Measurements from ENCODE around the gene RNASE7.

Gene RNASE7

DNA sequence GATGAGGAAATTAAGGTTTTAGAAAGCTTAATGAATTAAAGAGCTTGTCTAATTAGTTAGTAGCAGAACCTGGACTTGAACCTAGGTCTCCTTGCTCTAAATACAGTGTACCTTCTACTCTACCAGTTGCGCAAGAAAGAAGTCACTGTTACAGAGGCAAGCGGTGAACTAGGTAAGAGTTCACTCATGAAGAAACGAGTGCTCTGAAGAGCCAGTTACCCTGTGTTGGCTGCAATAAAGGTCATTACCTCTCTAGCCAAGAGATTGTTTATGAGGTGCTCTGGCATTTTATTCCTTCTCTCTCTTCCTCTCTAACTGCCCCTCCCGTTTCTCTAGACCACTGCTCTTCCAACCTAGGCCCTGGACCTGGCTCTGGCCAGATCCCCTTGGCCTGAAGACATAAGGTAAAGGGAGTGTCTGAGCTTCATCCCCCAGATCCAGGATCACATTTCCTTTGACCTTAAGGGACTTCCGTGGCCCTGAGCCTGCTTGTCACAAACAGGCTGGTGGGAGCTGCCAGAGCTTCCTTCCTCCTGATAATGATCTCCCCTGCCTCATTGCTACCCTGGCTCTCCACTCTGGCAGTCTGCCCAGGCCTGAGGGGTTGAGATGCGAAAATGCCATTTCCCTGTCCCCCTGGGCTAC, 1.9 kb downstream of the RNASE7 start:
- DNase-seq: no peak

DNA sequence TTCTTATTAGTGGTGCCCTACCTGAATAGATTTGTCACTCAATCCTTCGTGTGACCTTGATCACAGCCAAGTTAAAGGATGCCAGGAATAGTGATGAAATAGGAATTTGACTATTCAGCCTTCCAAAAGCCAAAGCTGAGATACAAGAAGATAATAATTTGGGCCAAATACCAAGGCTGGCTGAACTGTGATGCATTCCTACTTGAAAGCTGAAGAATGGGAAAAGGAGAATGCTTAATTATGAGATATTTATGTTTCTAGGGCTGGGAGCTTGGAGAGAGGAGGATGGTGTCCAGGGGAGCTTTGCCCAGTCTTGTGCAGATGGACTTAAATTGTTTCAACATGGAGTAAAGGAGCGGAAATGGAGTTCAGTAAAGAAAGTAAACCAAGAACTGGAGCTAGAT, 5.2 kb downstream of the RNASE7 start:
- no peak for DNase-seq

DNA sequence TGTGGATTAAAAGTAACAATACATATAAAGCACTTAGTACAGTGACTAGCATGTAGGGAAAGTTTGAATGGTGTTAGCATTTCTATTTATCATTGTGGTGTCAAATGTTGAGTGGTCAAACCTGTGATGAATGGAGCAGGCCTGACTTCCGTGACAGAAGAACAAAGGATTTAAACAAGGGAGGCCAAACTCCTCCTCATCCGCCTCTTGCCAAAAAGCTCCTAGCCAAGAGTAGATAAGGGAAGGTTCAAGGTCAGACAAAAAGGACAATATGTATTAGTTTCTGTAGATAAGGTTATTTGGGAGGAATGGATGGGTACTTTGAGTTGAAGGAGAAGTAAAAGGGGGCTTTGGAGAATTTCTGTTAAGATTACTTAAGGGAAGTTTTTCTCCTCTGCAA, 6.5 kb downstream of the RNASE7 start:
- no peak for DNase-seq

DNA sequence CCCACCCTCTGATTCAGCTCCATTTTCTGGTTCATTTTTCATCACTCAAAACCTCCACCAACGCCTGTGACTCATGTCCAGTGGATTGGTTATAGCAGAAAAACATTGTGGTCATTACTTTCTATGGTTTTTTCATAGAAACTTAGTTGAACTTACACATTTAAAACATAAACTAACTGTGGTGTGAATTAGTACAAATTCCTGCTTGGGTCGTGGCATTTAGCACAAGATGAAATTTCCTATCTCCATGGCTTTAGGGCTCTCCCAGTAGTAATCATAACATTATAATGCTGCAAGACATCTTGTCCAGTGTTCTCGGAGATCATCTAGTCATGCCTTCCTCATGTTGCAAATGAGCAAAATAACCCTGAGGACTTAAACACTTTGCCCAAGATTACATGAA, 7.1 kb downstream of the RNASE7 start:
- no peak for DNase-seq

GRCh38 chr14:21050597-21050996, 8.4 kb downstream of the RNASE7 start:
- DNase-seq: no peak

DNA sequence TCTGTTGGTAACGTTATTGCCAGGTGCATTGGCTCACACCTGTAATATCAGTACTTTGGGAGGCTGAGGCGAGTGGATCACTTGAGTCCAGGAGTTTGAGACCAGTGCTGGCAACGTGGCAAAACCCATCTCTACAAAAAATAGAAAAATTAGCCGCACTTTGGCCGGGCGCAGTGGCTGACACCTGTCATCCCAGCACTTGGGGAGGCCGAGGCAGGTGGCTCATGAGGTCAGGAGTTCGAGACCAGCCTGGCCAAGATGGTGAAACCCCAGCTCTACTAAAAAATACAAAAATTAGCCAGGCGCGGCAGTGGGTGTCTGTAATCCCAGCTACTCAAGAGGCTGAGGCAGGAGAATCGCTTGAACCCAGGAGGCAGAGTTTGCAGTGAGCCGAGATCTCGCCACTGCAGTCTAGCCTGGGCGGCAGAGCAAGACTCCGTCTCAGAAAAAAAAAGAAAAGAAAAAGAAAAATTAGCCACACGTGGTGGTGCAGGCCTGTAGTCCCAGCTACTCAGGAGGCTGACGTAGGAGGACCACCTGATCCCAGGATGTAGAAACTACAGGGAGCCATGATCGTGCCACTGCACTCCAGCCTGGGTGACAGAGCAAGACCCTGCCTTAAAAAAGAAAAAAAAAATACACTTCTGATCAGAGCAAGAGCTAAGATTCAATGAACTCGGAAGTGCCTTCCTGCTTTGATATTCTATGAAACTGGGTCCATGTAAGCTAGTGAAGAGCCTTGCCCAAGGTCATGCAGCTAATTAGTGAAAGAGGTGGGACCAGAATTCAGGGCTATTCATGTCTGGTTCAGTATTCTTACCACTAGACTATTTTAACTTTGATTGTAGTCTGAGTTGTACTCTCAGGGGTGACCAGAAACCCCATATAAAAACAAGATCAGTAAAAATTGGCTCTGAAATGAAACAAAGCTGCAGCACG, 11.3 kb downstream of the RNASE7 start:
- no peak for DNase-seq

DNA sequence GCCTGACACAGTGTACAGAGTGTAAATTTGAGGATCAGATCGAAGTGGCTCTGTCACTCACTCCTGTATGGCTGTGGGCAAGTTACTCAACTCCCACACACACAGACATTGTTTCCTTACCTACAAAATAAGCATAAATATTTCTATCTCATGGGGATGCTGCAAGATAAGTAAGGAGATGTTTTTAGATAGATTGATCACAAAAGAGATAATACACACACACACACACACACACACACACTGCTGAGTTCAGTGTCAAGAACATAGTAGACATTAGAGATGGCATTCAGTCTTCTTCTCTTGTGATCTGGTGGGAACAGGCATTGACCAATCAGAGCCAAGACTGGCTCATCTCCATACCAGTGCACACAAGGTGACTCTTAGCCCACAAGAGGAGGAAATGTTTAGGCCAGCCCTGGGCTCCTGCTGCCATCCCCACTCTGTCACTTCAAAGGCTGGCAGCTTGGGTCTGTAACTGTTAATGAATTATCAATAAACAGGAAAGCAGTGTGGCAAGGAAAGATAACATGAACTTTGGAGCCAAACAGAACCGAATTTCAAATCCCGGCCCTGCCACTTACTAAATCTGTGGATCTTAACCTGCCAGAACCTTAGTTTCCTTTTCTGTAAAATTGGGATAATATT, 12.1 kb downstream of the RNASE7 start:
- DNase-seq: no peak

- no peak for DNase-seq
Observed at GRCh38 chr14:21054768-21055145, 12.6 kb downstream of the RNASE7 start.

- no peak for DNase-seq
Observed at GRCh38 chr14:21055432-21056117, 13.4 kb downstream of the RNASE7 start.

DNA sequence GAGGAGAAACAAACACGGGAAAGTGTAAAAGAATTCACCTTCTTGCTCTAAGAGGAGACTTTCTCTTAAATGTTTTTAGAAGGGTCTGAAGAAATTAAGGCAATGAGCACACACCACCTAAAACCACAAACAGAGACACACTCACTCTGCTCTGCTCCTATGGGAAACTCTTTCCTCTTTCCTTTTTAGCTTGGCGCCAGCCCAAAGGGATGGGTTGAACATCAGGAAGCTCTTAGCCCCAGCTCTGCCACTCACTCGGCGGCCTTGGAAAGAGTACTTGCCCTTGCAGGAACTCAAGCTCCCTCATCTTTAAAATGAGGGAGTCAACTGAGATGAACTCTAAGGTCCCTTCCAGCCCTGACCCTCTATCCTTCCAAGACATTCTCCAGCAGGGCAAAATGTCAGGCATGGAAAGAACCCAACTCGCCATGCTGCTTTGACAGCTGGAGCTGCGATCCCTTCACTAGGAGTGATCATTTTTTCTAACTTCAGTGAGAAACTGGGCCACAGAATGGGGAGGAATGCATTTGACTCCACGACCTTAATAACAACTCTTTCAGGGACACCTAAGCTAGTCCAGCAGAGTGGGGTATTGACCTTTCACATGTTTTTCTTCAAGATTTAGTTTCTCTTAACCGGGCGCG, 14.5 kb downstream of the RNASE7 start:
- no peak for DNase-seq

GRCh38 chr14:21057803-21058675, 15.9 kb downstream of the RNASE7 start, which contains the start of gene RNASE8:
TSS of gene RNASE8 (plus strand) at chr14:21057822. CDS start at chr14:21057893, 71 bp downstream.
- DNase-seq: no peak

- no peak for DNase-seq
Observed at GRCh38 chr14:21058903-21059302, 16.7 kb downstream of the RNASE7 start.

DNA sequence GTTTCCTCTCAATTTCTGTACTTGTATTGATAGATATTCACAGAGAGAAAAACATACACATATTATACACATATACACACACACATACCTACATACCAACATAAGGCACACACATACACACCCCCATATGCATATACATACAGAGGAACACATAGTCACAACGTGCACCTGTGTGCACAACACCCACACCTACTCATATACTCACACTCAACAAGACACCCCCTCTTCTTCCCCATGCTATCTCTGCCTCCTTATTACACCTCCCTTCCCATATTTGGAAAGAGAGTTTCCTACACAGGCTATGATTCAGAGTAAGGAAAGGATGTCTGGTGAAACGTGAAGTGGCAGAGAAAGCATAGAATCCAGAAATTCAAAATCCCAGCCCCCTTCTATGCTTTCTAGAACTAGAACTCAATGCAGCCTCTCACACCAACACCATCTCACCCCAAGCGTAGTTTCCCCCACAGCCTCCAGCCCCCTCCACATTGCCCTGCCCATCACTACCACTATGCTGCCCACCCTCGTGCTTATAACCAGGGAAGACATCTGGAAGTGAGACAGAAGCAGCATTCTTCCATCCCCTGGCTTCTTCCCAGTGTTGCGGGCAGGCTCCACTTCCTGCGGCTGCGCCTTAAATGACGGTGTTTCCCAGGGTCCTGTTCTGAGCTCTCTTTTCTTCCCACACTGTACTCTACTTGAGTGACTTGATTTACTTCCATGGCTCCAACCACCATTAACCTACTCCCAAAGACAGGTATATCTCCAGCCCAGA, 17.9 kb downstream of the RNASE7 start:
- DNase-seq: no peak

- no peak for DNase-seq
Observed at GRCh38 chr14:21060614-21061346, 18.6 kb downstream of the RNASE7 start.

- DNase-seq: no peak
Observed at GRCh38 chr14:21061347-21061668, 19.1 kb downstream of the RNASE7 start.

DNA sequence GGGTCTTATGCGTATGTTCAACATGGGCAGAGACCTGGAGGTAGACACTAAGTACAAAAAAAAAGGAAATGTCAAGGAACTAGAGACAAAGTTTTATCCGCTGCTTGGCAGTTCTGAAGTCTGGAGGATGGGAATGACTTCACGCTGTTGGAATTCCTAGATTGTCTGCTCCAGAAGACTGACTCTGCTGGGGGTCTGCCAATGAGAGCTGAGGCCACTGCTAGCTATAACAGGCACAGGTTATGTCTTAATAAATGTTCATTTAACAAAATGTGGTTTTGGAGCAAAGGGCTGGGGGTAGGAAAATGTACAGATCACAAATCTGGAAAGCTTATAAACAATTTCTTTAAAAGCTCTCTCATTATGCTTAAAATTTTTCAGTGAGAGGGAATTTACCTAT, 21.3 kb downstream of the RNASE7 start:
- no peak for DNase-seq

- DNase-seq: no peak
Observed at GRCh38 chr14:21066882-21067502, 24.8 kb downstream of the RNASE7 start.

DNA sequence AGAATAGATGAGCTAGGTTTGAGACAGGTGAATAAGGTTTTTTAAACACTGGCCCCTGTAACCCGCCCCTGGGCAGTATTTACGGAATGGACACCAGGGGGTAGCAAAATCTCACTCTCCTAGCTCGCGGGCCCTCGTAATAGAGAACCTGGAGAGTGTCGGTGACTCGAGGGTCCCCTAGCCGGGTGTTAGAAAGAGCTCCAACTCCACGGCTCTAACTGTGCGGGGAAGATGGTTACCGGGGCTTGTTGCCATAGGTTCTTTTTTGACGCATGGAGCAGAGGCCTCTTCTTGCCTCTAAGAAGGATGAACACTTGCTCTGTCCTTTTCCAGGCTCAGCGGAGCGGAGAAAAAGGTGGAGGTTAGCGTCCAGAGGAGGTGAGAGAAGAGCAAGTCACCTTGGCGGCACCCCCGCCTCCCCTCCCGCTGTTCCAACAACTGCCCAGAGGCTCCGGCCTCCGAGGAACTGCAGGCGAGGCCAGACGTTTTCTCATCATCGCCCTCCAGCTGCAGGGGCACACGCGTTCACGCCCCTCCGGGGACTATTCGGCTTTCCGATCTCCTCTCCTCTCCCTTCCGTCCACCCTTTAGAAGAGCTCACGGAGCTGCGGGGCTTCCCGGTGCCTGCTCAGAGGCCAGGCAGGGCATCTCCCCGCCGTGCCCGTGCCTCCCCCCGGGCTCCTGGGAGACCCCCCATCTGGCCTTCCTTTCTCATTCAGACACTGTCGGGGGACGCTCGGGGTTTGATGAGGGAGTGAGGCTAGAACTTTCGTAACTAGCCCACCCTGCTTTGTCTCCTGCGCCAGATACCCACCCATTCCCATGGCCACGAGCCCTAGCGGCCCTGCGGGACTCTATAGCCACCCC, 26.6 kb downstream of the RNASE7 start:
- no peak for DNase-seq
